NCI-H146 treated with DMSO at 0.1 percent for 48 hours (cell line): ENCODE data around the gene SMAD6.

Experiments used
- DNase-seq: peaks from one replicate; lab custom pipeline; 2025; ENCODE audit not compliant: unreplicated experiment; lab: John Stamatoyannopoulos, UW

Gene SMAD6

GRCh38 chr15:66739287-66739686 lies 37.3 kb downstream of the SMAD6 start:
- DNase-seq, result no peak

GRCh38 chr15:66740802-66741201 lies 38.8 kb downstream of the SMAD6 start:
- DNase-seq, result no peak

GRCh38 chr15:66741646-66742045 lies 39.6 kb downstream of the SMAD6 start:
- DNase-seq, result no peak

GRCh38 chr15:66742286-66742685 lies 40.2 kb downstream of the SMAD6 start:
- DNase-seq, result no peak

GRCh38 chr15:66743204-66743603 lies 41.2 kb downstream of the SMAD6 start:
- no peak for DNase-seq

- no peak for DNase-seq
Measured at GRCh38 chr15:66743703-66744536, 41.9 kb downstream of the SMAD6 start.

GRCh38 chr15:66744610-66745279 lies 42.7 kb downstream of the SMAD6 start:
- DNase-seq, result no peak

- DNase-seq, result no peak
Measured at GRCh38 chr15:66745530-66746230, 43.6 kb downstream of the SMAD6 start.

- no peak for DNase-seq
Measured at GRCh38 chr15:66746231-66746605, 44.2 kb downstream of the SMAD6 start.

- DNase-seq, result no peak
Measured at GRCh38 chr15:66747223-66747622, 45.2 kb downstream of the SMAD6 start.

- no peak for DNase-seq
Measured at GRCh38 chr15:66747886-66748707, 46.1 kb downstream of the SMAD6 start.

GRCh38 chr15:66748708-66749035 lies 46.6 kb downstream of the SMAD6 start:
- no peak for DNase-seq

GRCh38 chr15:66749841-66750575 lies 48.0 kb downstream of the SMAD6 start:
- no peak for DNase-seq

GRCh38 chr15:66750609-66751008 lies 48.6 kb downstream of the SMAD6 start:
- no peak for DNase-seq

GRCh38 chr15:66751579-66751978 lies 49.5 kb downstream of the SMAD6 start:
- DNase-seq, result no peak

- no peak for DNase-seq
Measured at GRCh38 chr15:66752078-66752477, 50.0 kb downstream of the SMAD6 start.

- no peak for DNase-seq
Measured at GRCh38 chr15:66753687-66754377, 51.8 kb downstream of the SMAD6 start.

GRCh38 chr15:66754789-66755188 lies 52.8 kb downstream of the SMAD6 start:
- no peak for DNase-seq

- DNase-seq, result no peak
Measured at GRCh38 chr15:66755298-66756068, 53.4 kb downstream of the SMAD6 start.
